HG03139 (cell line): ENCODE measurements around the gene NCK2.

ENCODE experiments used
- ATAC-seq: cut with Tn5 transposase; IDR thresholded peaks from one replicate; pipeline ENCODE4 v1.9.1; 2021; ENCODE audit not compliant: unreplicated experiment

The NCK2 gene

DNA sequence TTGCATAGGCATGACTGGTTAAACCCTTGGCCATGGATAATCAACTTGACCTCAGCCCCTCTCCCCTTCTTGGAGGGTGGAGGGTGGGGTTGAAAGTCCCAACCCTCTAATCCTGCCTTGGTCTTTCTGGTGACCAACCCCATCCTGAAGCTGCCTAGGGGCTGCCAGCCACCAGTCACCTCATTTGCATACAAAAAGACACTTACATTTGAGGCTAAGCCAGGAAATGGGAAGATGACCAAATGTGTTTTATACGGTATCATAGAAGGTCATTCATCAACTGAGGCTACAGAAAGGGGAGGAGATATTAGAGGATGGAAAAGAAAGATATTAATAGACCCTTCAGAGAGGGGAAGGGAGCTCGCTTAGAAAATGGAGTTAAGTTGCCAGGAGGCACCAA lies 96.8 kb downstream of the NCK2 start:
- ATAC-seq, result no peak

GRCh38 chr2:105842555-105842954 lies 97.8 kb downstream of the NCK2 start:
- no peak for ATAC-seq

DNA sequence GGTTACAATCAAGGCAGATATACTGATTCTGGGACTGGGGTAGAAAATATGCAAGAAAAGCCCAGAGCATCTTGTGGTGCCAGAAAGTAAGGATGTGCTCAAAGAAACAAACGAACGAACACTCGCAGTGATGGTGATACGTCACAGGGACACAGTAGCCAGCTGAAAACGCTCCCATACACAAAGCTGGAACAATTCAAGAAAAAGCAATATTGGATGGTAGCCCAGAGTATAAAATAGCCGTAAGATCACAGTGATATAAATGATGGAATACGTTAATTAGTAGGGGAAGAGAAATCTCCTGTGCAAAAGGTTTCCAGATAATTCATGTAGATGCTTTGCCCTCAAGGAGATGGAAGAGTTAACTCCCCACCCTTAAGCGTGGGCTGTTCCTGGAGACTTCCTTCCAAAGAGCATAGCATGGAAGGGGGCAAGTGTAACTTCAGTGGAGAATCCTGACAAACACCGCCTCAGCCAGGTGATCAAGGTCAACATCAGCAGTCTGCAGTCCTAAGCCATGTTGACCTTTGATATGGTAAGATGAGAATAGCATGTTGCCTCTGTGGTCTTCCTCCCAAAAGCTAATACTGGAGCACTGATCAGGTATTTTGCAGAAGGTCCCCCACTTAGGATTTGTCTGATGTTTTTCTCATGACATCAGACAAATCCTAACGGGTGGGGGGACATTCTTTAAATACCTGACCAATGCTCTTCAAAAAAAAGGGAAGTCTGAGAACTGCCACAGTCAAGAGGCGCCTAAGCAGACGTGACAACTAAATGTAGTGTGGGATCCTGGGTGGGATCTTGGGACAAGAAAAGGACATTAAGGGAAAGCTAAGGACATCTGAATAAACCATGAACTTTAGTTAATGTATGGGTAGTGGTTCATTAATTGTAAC lies 99.0 kb downstream of the NCK2 start:
- ATAC-seq, result no peak

DNA sequence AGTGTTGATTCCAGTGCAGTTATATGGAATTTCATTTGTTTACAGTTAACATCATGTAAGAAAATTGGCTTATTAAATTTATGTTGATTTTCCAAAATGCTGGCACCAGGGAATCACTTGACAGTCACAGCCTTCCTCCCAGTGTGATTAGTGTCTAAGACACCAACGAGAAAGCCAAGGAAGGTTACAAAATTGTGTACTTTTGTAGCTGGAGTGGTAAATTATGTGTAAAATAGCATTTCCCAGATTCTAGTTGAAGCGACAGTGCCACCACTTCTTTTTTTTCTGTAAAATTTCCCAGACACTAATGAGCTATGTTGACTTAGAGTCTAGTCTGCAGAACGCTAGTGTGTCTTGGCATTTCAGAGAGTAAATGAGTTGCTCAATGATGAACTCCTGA lies 101.3 kb downstream of the NCK2 start:
- no peak for ATAC-seq

- no peak for ATAC-seq
Measured at GRCh38 chr2:105847056-105847455, 102.3 kb downstream of the NCK2 start.

DNA sequence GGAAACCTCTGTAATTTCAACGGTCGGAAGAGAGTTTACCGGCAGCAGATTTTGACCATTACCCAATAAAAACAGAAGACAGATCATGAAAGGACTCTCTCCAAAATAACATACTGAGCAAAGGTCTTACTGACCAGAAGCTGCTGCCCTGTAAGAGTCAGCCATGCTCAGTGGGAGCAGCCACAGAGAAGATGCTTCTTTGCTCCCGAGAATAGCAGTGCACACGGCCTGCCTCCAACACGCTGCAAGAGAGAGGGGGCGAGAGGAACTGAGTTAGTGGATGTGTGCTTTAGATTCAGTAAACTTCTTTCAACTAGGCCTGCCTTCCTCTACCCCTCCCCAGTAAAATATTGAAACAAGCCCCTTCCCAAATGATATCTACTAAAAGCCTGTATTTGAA lies 103.7 kb downstream of the NCK2 start:
- no peak for ATAC-seq

DNA sequence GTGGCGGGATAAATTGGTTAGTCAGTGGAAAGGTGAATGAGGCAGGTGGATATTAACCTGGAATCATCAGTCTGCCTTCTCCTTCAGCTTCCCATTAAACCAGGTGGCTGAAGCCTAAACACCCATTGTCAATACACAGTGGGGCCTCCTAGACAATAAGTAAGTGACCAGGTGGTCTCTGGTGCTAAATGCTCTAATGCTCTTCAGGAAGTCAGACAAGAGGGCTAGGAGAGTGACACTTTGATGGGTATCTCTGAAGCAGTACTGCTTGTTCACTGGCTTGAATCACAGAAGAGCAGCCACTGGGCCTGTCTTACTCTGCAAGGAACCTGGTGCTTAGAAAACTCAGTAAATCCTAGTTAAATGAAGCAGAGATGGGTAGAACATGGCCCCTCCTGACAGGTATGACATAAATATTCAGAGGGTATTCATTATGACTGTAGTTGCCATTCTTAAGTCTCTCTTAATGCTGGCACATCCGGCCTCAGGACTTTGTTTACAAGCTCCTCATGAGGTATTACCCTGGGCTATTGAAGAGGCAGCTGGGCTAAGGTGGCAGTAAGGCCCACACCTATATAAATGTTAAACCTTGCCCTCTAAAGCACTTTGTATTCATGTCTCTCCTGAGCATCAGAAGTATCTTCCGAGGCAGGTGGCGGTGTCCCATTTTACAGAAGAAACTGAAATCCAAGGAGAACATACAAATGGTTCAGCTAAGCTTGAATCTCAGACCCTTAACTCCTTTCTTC lies 104.9 kb downstream of the NCK2 start:
- no peak for ATAC-seq

GRCh38 chr2:105852066-105852465 lies 107.4 kb downstream of the NCK2 start:
- no peak for ATAC-seq

DNA sequence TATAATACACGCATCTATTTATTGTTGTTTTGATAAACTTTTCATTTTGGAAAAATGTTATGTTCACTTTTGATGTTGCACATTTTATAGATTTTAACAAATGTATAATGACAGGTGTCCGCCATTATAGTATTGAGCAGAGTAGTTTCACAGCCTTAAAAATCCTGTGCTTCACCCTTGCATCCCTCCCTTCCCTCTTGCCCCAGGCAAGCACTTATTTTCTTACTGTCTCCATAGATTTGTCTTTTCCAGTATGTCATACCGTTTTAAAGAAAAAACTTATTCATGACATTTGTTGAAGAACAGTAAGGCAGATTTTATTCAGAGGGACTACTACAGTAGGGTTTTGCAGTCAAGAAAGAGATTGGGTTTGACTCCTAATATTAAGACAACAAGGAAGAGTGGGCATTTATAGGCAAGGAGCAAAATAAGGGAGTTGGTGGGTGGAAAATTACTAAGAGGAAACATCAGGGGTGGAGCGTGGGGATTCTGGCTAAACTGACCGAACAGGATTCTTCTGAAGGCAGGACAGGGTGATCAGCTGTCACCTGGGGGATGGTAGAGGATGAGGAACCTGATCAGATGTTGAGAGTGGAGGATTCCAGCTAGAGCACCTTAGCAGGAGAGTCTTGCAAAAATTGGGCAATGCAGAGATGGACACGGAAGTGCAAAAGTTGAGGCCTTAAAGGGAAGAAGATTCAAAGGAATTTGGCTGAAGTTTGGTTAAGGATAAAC lies 108.8 kb downstream of the NCK2 start:
- ATAC-seq, result no peak

GRCh38 chr2:105854972-105855371 lies 110.3 kb downstream of the NCK2 start:
- ATAC-seq, result no peak

DNA sequence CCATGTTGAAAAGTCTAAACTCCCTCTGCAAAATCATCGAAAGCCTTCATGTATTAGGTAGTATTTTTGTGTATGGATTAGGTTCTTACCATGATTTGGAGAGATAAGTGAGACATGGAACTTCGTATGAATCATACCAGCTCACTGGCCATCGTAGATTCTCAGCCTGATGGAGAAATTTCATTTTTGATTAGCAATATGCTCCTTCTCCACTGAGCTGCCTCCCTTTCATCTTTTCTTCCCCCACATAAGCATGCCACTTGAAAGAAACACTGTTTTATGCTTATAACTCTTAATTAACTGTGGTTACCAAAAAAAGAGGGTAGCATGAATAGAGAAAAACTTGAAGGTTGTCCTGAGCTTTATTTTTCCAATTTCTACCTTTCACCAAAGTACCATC lies 111.9 kb downstream of the NCK2 start:
- no peak for ATAC-seq

- ATAC-seq, result no peak
Measured at GRCh38 chr2:105857076-105857740, 112.5 kb downstream of the NCK2 start.

DNA sequence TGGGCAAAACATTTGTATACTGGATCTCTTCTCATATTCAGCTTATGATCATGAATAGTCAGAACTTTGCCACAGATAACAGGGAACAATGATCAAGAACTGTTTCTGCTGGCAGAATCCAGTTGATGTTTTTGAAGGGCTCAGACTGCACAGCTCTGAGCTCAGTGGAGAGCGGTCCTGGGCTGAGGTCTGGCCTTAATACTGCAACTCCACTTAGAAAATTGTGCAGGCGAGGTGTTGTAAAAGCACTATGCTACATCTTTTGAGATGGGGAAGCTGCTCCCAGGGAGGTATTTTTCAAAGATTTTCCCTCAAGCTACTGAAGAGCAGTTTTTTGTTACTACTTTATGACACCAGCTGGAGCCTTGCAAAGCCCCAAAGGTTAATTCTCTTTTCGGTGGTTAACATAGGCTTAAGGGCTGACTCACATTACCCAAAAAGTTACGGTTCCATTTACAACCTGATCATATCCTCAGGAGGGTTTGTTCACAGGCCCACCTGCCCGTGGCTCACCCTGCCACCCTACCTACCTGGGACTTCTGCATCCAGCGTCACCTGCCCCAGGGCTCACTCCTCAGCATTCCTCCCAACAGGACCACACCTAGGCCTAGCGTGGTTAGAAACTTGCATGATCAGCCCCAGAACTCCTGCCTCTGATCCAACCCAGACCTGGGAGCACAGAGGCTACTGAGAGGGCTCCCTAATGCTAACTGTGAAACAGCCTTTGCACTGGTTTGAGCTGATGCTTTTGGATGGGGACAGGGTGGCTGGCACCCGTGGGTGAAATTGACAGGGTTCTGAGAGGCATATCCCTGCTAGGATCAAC lies 114.4 kb downstream of the NCK2 start:
- no peak for ATAC-seq

- no peak for ATAC-seq
Measured at GRCh38 chr2:105859694-105859951, 114.9 kb downstream of the NCK2 start.

- ATAC-seq, result no peak
Measured at GRCh38 chr2:105860567-105860966, 115.9 kb downstream of the NCK2 start.

GRCh38 chr2:105861200-105861599 lies 116.5 kb downstream of the NCK2 start:
- no peak for ATAC-seq

DNA sequence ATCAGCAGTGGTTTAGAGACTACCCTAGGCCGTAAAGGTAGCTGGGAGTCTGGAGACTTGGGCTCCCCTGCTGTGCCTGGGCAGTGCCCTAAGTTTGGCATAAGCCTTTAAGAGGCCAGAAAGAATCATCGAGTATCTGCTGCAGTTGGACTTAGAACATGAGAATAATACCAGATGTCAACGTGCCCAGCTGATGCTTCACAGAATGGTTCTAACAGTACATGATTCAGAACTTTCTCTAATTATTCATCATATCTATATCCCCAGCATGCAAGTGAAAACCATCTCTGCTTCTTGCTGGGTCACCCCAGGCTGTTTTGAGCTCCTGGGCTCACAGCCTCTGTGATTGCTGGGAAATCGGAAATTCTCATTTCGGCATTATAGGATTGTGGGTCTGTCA lies 118.1 kb downstream of the NCK2 start:
- no peak for ATAC-seq

- ATAC-seq, result no peak
Measured at GRCh38 chr2:105864262-105864661, 119.5 kb downstream of the NCK2 start.

DNA sequence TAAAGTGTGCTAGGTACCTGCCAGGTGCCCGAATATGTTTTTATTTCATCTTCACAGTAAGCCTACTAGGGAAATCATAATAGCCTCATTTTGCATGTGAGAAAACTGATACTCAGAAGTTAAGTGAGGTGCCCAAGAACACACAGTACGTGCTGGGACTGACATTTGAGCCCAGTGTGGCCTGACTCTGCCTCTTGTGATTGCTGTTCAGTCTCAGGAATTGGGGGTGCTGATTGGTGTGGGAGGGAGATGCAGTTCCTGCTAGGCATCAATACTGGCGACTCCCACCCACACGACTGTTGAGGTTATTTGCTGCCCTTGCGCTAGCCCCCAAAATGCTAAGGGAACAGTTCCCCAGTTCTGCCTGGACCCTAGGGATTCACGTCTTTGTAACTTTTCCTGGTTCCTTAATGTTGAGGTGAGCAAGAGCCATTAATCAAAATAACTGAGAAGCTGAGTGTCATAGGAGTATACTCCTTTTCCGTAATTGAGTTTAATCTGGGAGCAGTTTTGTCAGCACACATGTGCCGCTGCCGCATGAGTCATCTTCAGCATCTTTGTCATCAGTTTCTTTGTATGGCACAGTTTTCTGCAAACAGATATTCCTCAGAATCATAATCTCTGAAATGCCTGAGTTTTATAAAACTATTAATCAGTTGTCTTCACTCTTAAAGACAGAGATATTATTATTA lies 120.7 kb downstream of the NCK2 start:
- no peak for ATAC-seq
